Esophagus squamous epithelium (tissue), 4 donors: ENCODE data around the gene SHISA5.

Experiments used
- CTCF ChIP-seq, 6 experiments: fragments of 450-650 bp in 4 of 6; fragments of 200-600 bp in 2 of 6; sonication (generic) in 2 of 6; IDR thresholded peaks; one replicate each; pipeline ENCODE4 v1.5.1; 2016 to 2019; ENCODE audit warnings: antibody characterized with exemption in 6 of 6, mild to moderate bottlenecking in 4 of 6, moderate library complexity in 4 of 6
- POLR2A ChIP-seq, 4 donors: fragments of 450-650 bp; IDR thresholded peaks; one replicate each; pipeline ENCODE4 v1.6.1; 2017; ENCODE audit warnings: antibody characterized with exemption in 4 of 4, mild to moderate bottlenecking in 4 of 4, moderate library complexity in 3 of 4

GRCh38 chr3:48436855-48437254 lies 67.1 kb downstream of the SHISA5 start:
- TF ChIP-seq CTCF (IDR thresholded peaks at IDR 0.05): no peak
- TF ChIP-seq POLR2A (IDR thresholded peaks at IDR 0.05): no peak
